Activated T-cell treated with anti-CD3 and anti-CD28 coated beads for 1 hour (primary cell): Measurements from ENCODE around the gene JMJD1C.
"Not testable (repeated sequence)": the region's sequence is repeated elsewhere in the genome, so short reads cannot be mapped to it uniquely, and the experiment has no call there.

Source experiments
- DNase-seq: peaks from one replicate; pipeline ENCODE4 v3.0.0-alpha.2; 2020; ENCODE audit warnings: low read depth

Gene JMJD1C

GRCh38 chr10:63465293-63466143 is at the start of gene JMJD1C:
Gene JMJD1C (minus strand): TSS chr10:63465977. CDS start chr10:63465662, 315 bp downstream.
- DNase-seq = peak; percentile 45

GRCh38 chr10:63515002-63515763 is 49.4 kb upstream of the JMJD1C start:
- no peak for DNase-seq

- DNase-seq = no peak
Observed at GRCh38 chr10:63506554-63506953, 40.8 kb upstream of the JMJD1C start.

GRCh38 chr10:63505562-63505961 is 39.8 kb upstream of the JMJD1C start:
- no peak for DNase-seq

- no peak for DNase-seq
Observed at GRCh38 chr10:63504145-63504881, 38.5 kb upstream of the JMJD1C start.

- no peak for DNase-seq
Observed at GRCh38 chr10:63503395-63503794, 37.6 kb upstream of the JMJD1C start.

GRCh38 chr10:63502832-63503231 is 37.1 kb upstream of the JMJD1C start:
- no peak for DNase-seq

GRCh38 chr10:63501954-63502353 is 36.2 kb upstream of the JMJD1C start:
- no peak for DNase-seq

- not testable (repeated sequence) for DNase-seq
Observed at GRCh38 chr10:63500551-63500950, 34.8 kb upstream of the JMJD1C start.

- DNase-seq = no peak
Observed at GRCh38 chr10:63498665-63499064, 32.9 kb upstream of the JMJD1C start.

GRCh38 chr10:63497321-63497720 is 31.5 kb upstream of the JMJD1C start:
- DNase-seq = no peak

GRCh38 chr10:63496561-63496960 is 30.8 kb upstream of the JMJD1C start:
- no peak for DNase-seq

GRCh38 chr10:63494951-63495350 is 29.2 kb upstream of the JMJD1C start:
- no peak for DNase-seq

- DNase-seq = no peak
Observed at GRCh38 chr10:63493004-63493403, 27.2 kb upstream of the JMJD1C start.

- DNase-seq = not testable (repeated sequence)
Observed at GRCh38 chr10:63492317-63492690, 26.5 kb upstream of the JMJD1C start.

GRCh38 chr10:63491588-63492316 is 26.0 kb upstream of the JMJD1C start:
- DNase-seq = no peak

GRCh38 chr10:63489838-63490237 is 24.1 kb upstream of the JMJD1C start:
- DNase-seq = no peak

GRCh38 chr10:63487990-63488389 is 22.2 kb upstream of the JMJD1C start:
- no peak for DNase-seq

- DNase-seq = no peak
Observed at GRCh38 chr10:63483983-63484382, 18.2 kb upstream of the JMJD1C start.

GRCh38 chr10:63481815-63482421 is 16.1 kb upstream of the JMJD1C start:
- no peak for DNase-seq

- DNase-seq = no peak
Observed at GRCh38 chr10:63480237-63480636, 14.5 kb upstream of the JMJD1C start.
